Osteocyte (in vitro differentiated cells): ENCODE results near the gene LAMA3. TPM values are rescaled to one million over a fixed set of nuclear protein-coding genes. Genes with fewer than 3 reads are reported as not detected.

ENCODE experiments used
- DNase-seq: peaks from one replicate; pipeline ENCODE4 v3.0.0; 2021; ENCODE audit warnings: mixed read lengths; ENCODE audit not compliant: unreplicated experiment; ENCODE audit errors: extremely low spot score
- H3K27ac Mint-ChIP-seq: one replicate; pipeline ENCODE4 v1.8.0; 2021; ENCODE audit warnings: mild to moderate bottlenecking, mixed read lengths; ENCODE audit not compliant: unreplicated experiment
- H3K27me3 Mint-ChIP-seq: one replicate; pipeline ENCODE4 v1.8.0; 2021; ENCODE audit warnings: mixed read lengths; ENCODE audit not compliant: unreplicated experiment
- H3K36me3 Mint-ChIP-seq: one replicate; pipeline ENCODE4 v1.8.0; 2021; ENCODE audit warnings: mixed read lengths; ENCODE audit not compliant: unreplicated experiment
- H3K4me1 Mint-ChIP-seq: one replicate; pipeline ENCODE4 v1.8.0; 2021; ENCODE audit warnings: mixed read lengths; ENCODE audit not compliant: unreplicated experiment
- H3K4me3 Mint-ChIP-seq: one replicate; pipeline ENCODE4 v1.8.0; 2021; ENCODE audit warnings: mild to moderate bottlenecking, moderate library complexity, mixed read lengths; ENCODE audit not compliant: unreplicated experiment
- H3K9me3 Mint-ChIP-seq: one replicate; pipeline ENCODE4 v1.8.0; 2021; ENCODE audit warnings: mixed read lengths; ENCODE audit not compliant: unreplicated experiment
- CTCF ChIP-seq: fragments of 200-600 bp; sonication (generic); IDR thresholded peaks from 2 replicates; pipeline ENCODE4 v1.5.0; 2021; ENCODE audit warnings: antibody characterized with exemption, mild to moderate bottlenecking, moderate library complexity
- total RNA-seq: library from RNA; stranded (reverse); gene quantifications from 2 replicates; pipeline ENCODE4 v1.2.1, GENCODE V29; 2021

Gene LAMA3
- total RNA-seq, 1 donor from 2014 or later: not detected

GRCh38 chr18:23816021-23816420 is 126.8 kb downstream of the LAMA3 start:
- TF ChIP-seq CTCF: no peak
- H3K9me3 Mint-ChIP-seq: no peaks in the 10 kb centered on the region
- no peaks in the 10 kb centered on the region for H3K36me3 Mint-ChIP-seq
- DNase-seq: no peak
- peaks cover 39% of the 10 kb centered on the region for H3K27me3 Mint-ChIP-seq
- H3K4me3 Mint-ChIP-seq: no peak overlapping the region
- H3K4me1 Mint-ChIP-seq: no peaks in the 10 kb centered on the region
- no peak overlapping the region for H3K27ac Mint-ChIP-seq

- H3K36me3 Mint-ChIP-seq: no peaks in the 10 kb centered on the region
- H3K4me3 Mint-ChIP-seq: no peak overlapping the region
- no peak for DNase-seq
Measured at GRCh38 chr18:23816740-23817139, 127.5 kb downstream of the LAMA3 start.

GRCh38 chr18:23819001-23819400 is 129.7 kb downstream of the LAMA3 start:
- H3K4me3 Mint-ChIP-seq: no peak overlapping the region
- no peak for TF ChIP-seq CTCF
- H3K4me1 Mint-ChIP-seq: no peaks in the 10 kb centered on the region
- H3K27me3 Mint-ChIP-seq: peaks cover 34% of the 10 kb centered on the region
- H3K36me3 Mint-ChIP-seq: no peaks in the 10 kb centered on the region
- no peak for DNase-seq
- no peak overlapping the region for H3K27ac Mint-ChIP-seq
- H3K9me3 Mint-ChIP-seq: no peaks in the 10 kb centered on the region

More at GRCh38 chr18:23816740-23817139, 127.5 kb downstream of the LAMA3 start:
- TF ChIP-seq CTCF: no peak
- H3K4me1 Mint-ChIP-seq: no peaks in the 10 kb centered on the region
- H3K27ac Mint-ChIP-seq: no peak overlapping the region
- H3K9me3 Mint-ChIP-seq: no peaks in the 10 kb centered on the region
- H3K27me3 Mint-ChIP-seq: peaks cover 38% of the 10 kb centered on the region

GRCh38 chr18:23822590-23823385 is 133.5 kb downstream of the LAMA3 start:
- peaks cover 20% of the 10 kb centered on the region for H3K27me3 Mint-ChIP-seq
- TF ChIP-seq CTCF: no peak
- no peaks in the 10 kb centered on the region for H3K4me1 Mint-ChIP-seq
- no peak overlapping the region for H3K4me3 Mint-ChIP-seq
- no peak overlapping the region for H3K27ac Mint-ChIP-seq
- no peaks in the 10 kb centered on the region for H3K9me3 Mint-ChIP-seq
- no peak for DNase-seq
- H3K36me3 Mint-ChIP-seq: no peaks in the 10 kb centered on the region

GRCh38 chr18:23824240-23824639 is 135.0 kb downstream of the LAMA3 start:
- Mint-ChIP-seq H3K9me3 (no peaks in the 10 kb centered on the region), H3K27me3 (peaks cover 15% of the 10 kb centered on the region), H3K36me3 (no peaks in the 10 kb centered on the region), H3K4me1 (peaks cover 3% of the 10 kb centered on the region), H3K4me3 (no peak overlapping the region), H3K27ac (no peak overlapping the region)
- no peak for DNase-seq
- peak; percentile 8 for TF ChIP-seq CTCF
